GM12873 (cell line): Measurements from ENCODE around the gene OR6P1.

Experiments
- TF ChIP-seq, protein P1 (sequence below): IDR thresholded peaks from 2 replicates; pipeline ENCODE4 v1.5.1; 2012; ENCODE audit warnings: low read depth, mild to moderate bottlenecking, moderate library complexity, low read length, control low read depth; ENCODE audit not compliant: insufficient read depth; ENCODE audit errors: missing control alignments

OR6P1 gene

DNA sequence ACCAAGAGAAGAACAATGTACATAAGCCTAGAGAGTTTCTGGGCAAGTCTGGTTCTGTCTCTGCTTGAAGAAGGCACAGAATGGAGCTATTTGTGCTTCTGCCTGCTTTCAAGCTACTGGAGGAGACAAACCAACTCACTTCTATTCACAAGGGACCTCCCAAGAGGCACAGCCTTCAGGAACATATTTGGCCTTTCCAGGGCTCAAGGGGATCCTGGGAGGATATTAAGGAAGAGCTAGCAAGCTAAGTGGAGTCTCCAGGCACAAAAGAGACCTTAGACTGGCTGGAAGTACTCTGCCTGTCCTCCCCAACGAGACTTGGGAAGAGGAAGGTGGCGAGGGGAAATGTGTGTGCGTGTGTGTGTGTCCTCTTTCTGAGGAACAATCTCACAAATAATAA is 16.0 kb downstream of the OR6P1 start, which contains the start of gene OR6Y1:
OR6Y1 (minus strand) TSS at position 54 of the 400 bp plus-strand sequence. CDS start 6,300 bp downstream, outside the sequence.
- TF ChIP-seq, protein P1, sequence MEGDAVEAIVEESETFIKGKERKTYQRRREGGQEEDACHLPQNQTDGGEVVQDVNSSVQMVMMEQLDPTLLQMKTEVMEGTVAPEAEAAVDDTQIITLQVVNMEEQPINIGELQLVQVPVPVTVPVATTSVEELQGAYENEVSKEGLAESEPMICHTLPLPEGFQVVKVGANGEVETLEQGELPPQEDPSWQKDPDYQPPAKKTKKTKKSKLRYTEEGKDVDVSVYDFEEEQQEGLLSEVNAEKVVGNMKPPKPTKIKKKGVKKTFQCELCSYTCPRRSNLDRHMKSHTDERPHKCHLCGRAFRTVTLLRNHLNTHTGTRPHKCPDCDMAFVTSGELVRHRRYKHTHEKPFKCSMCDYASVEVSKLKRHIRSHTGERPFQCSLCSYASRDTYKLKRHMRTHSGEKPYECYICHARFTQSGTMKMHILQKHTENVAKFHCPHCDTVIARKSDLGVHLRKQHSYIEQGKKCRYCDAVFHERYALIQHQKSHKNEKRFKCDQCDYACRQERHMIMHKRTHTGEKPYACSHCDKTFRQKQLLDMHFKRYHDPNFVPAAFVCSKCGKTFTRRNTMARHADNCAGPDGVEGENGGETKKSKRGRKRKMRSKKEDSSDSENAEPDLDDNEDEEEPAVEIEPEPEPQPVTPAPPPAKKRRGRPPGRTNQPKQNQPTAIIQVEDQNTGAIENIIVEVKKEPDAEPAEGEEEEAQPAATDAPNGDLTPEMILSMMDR = no peak

DNA sequence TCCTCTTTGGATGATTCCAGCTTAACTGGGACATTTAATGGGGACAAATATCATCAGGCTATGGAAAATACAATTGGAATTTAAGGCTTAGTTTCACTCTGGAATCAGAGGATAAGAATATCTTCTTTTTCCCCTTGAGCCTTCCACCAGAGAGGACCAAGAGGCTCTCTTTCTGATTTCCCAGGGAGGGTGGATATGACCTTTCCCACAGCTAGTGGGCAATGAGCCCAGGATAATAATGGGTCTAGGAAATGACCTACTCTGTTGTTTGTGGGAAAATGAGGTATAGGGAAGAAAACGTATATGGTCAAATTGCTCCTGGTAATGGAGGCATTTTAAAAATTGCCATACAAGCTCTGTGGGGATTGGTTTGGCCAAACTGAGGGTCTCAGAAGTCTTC is 18.1 kb downstream of the OR6P1 start:
- TF ChIP-seq, protein P1 = no peak

DNA sequence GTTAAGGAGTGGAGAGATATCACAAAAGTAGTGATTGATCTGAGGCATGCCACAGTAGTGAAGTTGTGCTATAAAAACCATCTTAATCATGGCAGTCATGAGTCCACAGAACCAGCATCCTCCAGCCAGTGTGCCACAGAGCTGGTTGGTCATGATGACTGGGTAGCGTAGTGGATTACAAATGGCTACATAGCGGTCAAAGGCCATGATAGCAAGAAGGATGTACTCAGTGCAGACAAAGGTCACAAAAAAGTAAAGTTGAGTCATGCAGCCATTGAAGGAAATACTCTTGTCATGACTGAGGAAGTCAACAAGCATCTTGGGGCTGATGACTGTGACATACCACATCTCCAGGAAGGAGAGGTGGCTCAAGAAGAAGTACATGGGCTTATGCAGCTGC is 22.8 kb downstream of the OR6P1 start:
- TF ChIP-seq, protein P1 = no peak

DNA sequence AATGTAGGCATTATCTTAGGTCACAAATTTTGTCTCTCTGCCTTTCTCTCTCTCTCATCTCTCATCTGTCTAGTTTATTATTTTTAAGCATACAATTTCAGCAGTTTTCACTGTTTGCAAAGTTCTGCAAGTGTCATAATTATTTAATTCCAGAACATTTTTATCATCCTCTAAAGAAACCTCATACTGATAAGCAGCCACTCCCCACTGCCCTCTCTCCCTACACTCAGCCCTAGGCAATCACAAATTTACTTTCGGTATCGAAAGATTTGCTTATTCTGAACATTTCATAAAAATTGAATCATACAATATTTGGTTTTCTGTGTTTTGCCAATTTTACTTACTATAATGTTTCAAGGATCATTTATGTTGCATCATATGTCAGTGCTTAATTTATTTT is 32.8 kb downstream of the OR6P1 start:
- TF ChIP-seq, protein P1 = no peak

DNA sequence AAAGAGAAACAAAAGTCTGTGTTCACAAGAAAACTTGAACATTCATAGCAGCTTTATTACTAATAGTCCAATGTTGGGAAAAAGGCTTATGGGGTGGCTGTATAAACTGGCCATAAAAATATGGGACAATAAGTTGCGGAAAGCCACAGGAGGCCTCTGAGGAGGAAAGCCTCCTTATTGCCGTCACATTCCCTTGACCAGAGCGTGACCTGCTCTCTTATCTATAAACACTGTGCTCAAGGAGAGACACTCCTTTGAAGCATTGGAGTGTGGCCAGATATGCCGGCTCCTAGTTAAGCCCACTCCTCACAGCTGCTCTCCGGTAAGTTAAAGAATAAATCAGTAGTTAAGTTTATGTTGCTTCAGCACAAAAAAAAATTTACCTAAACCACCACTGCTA is 35.9 kb downstream of the OR6P1 start:
- TF ChIP-seq, protein P1 = no peak

DNA sequence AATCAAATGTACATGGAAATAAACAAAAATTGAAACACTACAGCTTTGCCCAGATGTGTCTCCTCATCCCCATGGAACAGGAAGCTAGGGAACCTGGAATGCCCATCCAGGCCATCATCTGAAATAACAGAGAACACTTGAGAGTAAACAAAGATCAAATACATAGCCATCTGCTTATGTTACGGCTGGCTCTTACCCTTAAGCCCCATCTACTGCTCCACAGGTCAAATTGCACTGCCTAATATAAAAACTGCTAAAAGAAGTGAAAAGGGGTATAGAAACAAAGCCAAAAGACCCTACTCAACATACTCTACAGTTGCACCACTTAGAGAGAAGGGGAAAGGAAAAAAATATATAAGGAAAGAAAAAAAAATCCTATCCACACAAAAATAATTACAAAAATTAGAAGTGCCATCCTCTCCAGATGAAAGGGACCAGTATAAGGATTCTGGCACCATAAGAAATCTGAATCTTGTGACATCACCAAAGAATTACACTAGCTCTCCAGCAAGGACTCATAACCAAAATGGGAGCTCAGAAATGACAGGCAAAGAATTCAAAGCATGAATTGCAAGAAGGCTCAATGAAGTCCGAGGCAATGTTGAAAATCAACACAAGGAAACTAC is 43.1 kb downstream of the OR6P1 start:
- TF ChIP-seq, protein P1 = peak; percentile 61

DNA sequence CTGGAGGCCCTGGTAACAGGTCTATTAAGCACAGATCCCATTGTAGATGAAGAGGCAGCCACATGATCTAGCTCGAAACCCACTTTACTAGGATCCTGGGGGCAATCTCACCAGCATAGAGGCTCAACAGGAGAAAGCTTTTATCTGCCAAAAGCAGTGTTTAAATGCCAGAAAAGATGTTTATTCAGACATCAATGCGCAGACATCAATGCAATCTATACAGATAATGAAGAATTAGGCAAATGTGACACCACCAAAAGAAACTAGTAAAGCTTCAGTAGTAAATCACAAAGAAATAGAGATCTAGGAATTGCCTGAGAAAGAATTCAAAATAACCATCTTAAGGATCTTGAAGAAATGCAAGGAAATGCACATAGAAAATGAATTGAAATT is 48.7 kb downstream of the OR6P1 start:
- TF ChIP-seq, protein P1 = no peak
